HG02642 (cell line): Measurements from ENCODE around the gene HMX3.

ENCODE experiments used
- ATAC-seq: cut with Tn5 transposase; IDR thresholded peaks from one replicate; pipeline ENCODE4 v1.9.1; 2021; ENCODE audit warnings: mild to moderate bottlenecking; ENCODE audit not compliant: unreplicated experiment, poor library complexity

The HMX3 gene

DNA sequence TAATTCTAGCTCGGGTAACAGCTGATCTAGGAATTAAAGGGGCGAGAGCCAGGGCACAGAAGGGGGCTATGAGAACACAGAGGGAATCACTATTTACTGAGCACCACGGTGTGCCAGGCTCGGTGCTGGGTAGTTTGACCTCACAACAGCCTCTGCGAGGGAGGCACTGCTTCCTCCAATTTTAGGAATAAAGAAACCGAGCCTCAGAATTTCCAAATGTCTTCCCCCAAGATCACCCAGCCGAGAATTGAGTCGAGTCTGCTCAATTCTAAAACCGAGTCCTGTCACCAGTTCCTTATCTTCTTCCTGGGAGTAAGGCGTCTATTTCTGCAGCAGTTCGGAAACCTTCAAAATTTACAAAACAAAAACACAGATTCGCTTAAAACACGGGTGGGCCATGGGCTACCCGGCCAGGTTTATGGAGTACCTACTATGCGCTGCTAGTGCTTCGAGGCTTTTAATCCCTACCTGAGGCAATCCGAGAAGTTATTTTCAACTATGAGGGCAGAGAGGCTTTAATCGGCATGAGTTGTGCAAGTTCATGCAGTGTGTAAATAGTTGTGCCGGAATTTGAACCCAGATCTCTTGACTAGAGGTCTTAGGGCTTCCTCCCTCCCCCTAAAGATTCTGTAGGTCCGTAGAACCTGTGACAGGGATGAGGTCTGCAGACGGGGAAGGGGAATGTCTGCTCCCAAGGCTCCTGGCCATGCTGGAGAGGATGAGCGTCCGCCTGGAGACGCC, 11.3 kb downstream of the HMX3 start:
- no peak for ATAC-seq

- no peak for ATAC-seq
Observed at GRCh38 chr10:123147635-123148413, 12.1 kb downstream of the HMX3 start, which contains the start of gene HMX2. TSS of gene HMX2 (plus strand) at chr10:123148136. CDS start at chr10:123148379, 243 bp downstream.

DNA sequence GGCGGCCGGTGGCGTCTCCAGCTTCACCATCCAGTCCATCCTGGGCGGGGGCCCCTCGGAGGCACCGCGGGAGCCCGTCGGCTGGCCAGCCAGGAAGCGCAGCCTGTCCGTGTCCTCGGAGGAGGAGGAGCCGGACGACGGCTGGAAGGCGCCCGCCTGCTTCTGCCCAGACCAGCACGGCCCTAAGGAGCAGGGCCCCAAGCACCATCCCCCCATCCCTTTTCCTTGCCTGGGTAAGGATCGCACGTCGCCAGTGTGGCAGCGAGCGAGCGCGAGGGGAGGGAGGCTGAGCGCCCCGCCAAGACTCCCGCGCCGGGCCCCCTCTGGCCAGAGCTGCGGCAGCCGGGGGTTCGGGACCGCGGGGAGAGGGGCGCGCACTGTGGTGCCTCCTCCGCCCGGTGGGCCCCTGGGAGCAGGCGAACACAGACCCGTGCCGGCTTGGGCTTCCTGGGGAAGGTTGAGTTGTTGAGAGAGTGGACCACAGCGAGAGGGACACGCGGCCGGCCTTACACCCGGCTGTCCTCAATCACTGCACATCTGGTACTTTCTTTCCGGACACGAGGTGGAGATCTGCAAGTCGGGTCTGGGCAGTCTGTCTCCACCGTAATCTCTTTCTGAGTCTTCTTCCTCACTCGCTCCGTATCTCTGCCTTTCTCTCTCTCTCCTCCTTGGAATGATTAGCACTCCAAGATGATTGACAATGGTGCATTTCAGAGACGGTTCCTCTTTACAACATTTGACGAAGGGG, 12.8 kb downstream of the HMX3 start:
- no peak for ATAC-seq

- ATAC-seq = no peak
Observed at GRCh38 chr10:123149162-123149567, 13.4 kb downstream of the HMX3 start.

DNA sequence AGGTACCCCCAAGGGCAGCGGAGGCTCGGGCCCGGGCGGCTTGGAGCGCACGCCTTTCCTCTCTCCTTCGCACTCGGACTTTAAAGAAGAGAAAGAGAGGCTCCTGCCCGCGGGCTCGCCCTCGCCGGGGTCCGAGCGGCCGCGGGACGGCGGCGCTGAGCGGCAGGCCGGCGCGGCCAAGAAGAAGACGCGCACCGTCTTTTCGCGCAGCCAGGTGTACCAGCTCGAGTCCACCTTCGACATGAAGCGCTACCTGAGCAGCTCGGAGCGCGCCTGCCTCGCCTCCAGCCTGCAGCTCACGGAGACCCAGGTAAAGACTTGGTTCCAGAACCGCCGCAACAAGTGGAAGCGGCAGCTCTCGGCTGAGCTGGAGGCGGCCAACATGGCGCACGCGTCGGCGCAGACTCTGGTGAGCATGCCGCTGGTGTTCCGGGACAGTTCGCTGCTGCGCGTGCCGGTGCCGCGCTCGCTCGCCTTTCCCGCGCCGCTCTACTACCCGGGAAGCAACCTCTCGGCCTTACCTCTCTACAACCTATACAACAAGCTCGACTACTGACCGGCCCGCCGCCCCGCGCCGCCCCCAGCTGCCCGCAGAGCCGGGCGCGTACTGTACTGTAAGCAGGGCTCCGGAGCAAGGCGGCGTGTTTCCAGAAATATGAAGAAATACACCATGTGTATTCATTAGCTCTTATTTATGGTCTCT, 13.9 kb downstream of the HMX3 start:
- no peak for ATAC-seq

GRCh38 chr10:123150271-123150985, 14.7 kb downstream of the HMX3 start:
- ATAC-seq = no peak

DNA sequence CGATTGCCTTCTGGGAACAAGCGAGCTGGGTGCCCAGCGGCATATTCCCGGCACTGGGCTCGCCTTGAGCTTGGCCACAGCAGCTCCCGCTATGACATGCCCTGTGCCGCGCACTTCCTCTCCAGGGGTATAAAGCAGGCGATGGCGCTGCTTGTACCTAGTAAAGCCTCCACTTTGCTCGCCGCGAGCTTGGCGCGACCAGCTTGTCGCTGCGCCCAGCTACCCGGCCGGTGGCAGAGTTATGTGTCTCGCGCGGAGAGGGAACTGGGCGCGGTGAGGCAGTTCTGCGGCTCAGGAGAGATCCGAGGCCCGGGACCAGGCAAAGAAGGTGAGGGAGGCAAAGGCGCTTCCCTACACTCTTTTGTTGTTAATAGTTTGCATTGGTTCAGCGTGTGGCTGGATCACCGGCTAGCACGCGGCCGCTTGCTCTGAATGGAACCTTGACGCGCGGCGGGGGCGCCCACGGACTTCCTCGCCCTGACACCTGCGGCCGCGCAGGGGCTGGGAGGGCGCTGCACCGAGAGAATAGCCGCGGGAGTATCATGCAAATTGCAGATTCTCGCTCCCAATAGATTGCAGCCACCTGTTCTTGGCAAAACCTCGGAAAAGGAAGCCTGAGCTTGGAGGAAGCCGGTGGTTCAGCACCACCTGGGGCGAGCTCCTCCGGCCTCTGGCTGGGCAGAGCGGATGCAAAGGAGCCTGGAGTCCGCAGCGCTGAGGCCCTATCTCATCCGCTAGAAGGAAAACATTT, 15.4 kb downstream of the HMX3 start:
- ATAC-seq = no peak

DNA sequence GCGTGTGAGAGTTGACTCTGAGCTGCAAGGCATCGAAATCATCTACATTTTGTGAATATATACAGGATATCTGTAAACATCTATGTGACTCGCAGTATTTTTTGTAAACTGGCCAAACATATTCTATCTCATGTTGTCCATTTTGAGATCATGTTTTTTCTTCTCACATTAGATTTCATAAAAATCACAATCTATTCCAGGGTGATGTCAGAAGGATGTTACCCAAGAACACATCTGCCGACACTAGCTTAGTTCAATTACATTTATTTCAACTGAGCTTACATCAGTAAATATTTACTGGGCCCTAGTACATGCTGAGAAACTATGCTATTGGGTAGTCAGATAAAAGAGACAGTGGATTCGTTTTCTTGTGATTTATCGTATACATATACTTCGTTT, 16.0 kb downstream of the HMX3 start:
- ATAC-seq = no peak

DNA sequence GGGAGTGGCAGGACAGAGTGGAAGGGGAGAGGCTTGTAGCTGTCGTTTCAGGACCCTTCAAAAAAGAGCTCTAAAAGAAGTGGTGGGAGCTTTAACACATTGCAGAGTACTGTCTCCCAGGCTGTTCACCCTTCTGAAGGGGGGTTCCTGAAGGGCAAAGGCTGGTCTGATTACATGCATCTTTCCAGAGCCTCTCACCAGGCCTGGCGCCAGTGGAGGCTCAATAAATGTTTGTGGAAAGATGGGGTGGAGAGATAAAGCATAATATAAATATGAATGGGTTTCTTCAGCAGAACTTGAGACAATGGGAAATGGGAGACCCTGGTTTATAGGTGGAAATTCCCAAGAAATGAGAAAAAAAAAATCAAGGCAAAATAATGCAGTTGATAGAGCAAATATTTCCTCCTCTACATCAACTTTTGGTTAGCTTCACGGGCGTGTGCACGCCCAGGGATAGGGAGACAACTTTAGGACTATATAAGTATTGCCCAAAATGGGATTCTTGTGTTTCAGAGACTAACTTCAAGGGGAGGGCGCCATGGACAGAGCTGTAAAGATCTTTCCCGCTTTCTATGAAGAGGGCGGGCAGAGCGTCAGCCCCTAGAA, 17.8 kb downstream of the HMX3 start:
- no peak for ATAC-seq

DNA sequence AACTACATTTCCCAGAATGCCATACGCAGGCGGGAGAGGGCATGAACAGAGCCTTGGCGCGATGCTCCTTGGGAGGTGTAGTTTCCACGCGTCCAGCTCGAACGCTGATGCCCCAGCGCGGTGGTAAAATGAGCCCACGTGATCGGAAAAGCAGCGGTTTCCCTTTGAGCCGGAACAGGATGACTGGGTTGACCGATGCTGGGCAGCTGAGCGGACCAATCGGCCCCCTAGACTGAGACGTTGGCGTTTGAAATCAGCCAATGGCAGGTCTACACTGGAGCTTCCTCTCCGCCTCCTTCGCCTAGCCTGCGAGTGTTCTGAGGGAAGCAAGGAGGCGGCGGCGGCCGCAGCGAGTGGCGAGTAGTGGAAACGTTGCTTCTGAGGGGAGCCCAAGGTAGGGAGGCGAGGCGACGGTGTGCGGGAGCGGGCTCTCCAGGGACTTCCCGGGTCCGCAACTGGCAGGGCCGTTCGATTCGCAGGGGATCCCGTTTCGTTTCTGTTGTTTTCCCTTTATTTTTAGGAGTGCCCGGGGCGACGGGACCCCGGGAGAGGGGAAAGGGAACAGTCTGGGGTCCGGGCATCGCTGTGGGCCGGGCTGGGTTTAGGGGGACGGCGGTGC, 18.4 kb downstream of the HMX3 start, which contains the start of gene BUB3:
Gene BUB3 (plus strand): TSS at position 311 of the 619 bp plus-strand sequence. CDS start 516 bp downstream, outside the sequence.
- ATAC-seq = peak; percentile 94

GRCh38 chr10:123154711-123155505, 19.1 kb downstream of the HMX3 start:
- ATAC-seq = peak; percentile 62

DNA sequence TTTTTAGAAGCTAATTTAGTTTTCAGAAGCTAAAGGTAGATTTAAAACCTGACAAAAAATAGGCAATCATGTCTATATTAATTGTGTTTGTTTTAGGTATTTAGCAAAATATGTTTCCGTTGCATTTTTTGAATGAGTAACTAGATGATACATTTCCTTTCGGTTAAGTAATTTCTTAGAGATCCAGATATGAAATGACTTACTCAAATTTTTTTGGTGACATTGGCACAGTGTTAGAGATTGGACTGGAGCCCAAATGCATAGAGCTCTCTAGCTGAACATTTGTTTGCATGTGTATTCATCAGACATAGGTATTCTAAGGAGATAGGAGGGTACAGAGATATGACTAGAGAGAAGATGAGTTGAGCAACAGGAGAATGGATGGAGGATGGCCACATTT, 20.3 kb downstream of the HMX3 start:
- ATAC-seq = no peak

GRCh38 chr10:123157210-123157609, 21.4 kb downstream of the HMX3 start:
- ATAC-seq = no peak

DNA sequence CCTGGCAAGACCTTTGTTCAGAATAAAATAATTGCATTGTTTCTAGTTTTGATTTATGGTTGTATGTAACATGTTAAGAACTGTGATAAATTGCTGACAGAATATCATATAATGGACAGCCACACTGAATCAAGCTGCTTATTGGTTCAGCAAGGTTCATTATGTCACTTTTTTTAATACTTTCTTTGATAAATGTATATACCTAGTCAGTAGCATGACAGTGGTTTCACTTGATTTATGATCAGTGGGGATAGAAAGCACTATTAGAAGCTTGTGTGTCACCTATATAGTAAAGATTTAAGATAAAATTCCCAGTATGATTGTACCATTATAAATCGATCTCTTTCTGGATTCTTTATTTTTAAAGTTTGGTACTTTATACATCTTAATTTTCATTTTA, 22.9 kb downstream of the HMX3 start:
- no peak for ATAC-seq

DNA sequence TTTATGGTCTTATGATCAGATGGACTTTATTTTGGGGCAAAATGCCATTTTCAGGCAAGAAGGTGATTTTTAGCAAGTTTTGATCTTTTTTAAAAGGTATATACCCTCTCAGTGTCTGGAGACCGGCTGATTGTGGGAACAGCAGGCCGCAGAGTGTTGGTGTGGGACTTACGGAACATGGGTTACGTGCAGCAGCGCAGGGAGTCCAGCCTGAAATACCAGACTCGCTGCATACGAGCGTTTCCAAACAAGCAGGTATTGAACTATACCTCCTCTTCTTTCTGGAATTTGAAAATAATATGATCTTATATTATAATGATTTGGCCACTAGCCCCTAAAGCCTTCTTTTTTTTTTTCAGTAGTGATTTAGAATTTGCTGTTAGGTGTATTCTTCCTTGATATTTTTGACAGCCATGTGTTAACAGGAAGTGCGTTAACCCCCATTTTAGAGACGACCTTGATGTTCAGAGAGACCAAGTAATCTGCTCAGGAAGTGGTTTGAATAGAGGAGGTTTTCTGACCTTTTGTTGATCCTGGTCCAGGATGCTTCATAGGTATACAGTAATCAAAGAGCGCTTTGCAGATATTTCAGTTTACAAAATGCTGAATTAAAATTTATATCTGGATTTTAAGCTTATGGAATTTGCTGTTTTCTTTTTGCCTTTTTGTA, 24.7 kb downstream of the HMX3 start:
- no peak for ATAC-seq

- no peak for ATAC-seq
Observed at GRCh38 chr10:123164319-123164718, 28.5 kb downstream of the HMX3 start.
